HepG2 (cell line): ENCODE measurements around the gene TMEM231. TPM values are rescaled to one million over a fixed set of nuclear protein-coding genes. Genes with fewer than 3 reads are reported as not detected.

Experiments used
- CBX5 ChIP-seq: sonication (generic); formaldehyde crosslinking; IDR thresholded peaks from 2 replicates; pipeline ENCODE4 v1.4.0; 2020; ENCODE audit warnings: missing genetic modification reagents, borderline replicate concordance
- CCAR2 ChIP-seq: fragments of 200-400 bp; formaldehyde crosslinking; optimal IDR thresholded peaks from 2 replicates; pipeline ENCODE3; 2018; ENCODE audit warnings: low read depth, mild to moderate bottlenecking, low read length, moderate library complexity
- CEBPG ChIP-seq: IDR thresholded peaks from 2 replicates; pipeline ENCODE4 v1.6.1; 2016
- CENPT ChIP-seq: sonication (generic); formaldehyde crosslinking; IDR thresholded peaks from 2 replicates; pipeline ENCODE4 v1.8.0; 2022; ENCODE audit warnings: low read depth, mild to moderate bottlenecking, moderate library complexity, missing genetic modification reagents
- CREB1 ChIP-seq, 2 experiments: fragments of 450-650 bp in 1 of 2; IDR thresholded peaks; 2 replicates each; pipeline ENCODE4 v1.6.1; 2016 to 2017; ENCODE audit warnings: control low read depth in 1 of 2, mild to moderate bottlenecking in 1 of 2, missing compliant biosample characterization in 1 of 2, missing genetic modification characterization in 1 of 2
- ETV5 ChIP-seq: IDR thresholded peaks from 2 replicates; pipeline ENCODE4 v1.6.1; 2018; ENCODE audit warnings: missing biosample characterization, missing genetic modification reagents, inconsistent platforms, borderline replicate concordance
- FOSL2 ChIP-seq: sonication (generic); formaldehyde crosslinking; IDR thresholded peaks from 2 replicates; pipeline ENCODE4 v1.4.0; 2020; ENCODE audit warnings: missing genetic modification reagents
- GATAD1 ChIP-seq: IDR thresholded peaks from 2 replicates; pipeline ENCODE4 v1.6.1; 2016; ENCODE audit warnings: missing genetic modification reagents, missing compliant biosample characterization
- HINFP ChIP-seq: sonication (generic); formaldehyde crosslinking; IDR thresholded peaks from 2 replicates; pipeline ENCODE4 v1.4.0; 2020; ENCODE audit warnings: low read depth, mild to moderate bottlenecking, missing genetic modification reagents
- HOXA3 ChIP-seq: sonication (generic); formaldehyde crosslinking; IDR thresholded peaks from 2 replicates; pipeline ENCODE4 v1.5.0; 2020; ENCODE audit warnings: missing genetic modification reagents
- KDM5A ChIP-seq: fragments of 200-600 bp; sonication (generic); IDR thresholded peaks from 2 replicates; pipeline ENCODE4 v1.7.0; 2018; ENCODE audit warnings: antibody characterized with exemption, mild to moderate bottlenecking, low read length, borderline replicate concordance
- MXI1 ChIP-seq: IDR thresholded peaks from 3 replicates; pipeline ENCODE4 v1.6.1; 2012; ENCODE audit warnings: low read depth, low read length, inconsistent platforms, borderline replicate concordance
- NFYB ChIP-seq: sonication (generic); formaldehyde crosslinking; IDR thresholded peaks from 2 replicates; pipeline ENCODE4 v1.4.0; 2020; ENCODE audit warnings: missing genetic modification reagents
- POLR2G ChIP-seq: fragments of 200-400 bp; formaldehyde crosslinking; IDR thresholded peaks from 2 replicates; pipeline ENCODE4 v1.6.1; 2018; ENCODE audit warnings: mild to moderate bottlenecking, low read depth, low read length, moderate library complexity
- RCOR2 ChIP-seq: IDR thresholded peaks from 2 replicates; pipeline ENCODE4 v1.6.1; 2016; ENCODE audit warnings: missing biosample characterization, missing genetic modification reagents
- RFX5 ChIP-seq: IDR thresholded peaks from 2 replicates; pipeline ENCODE4 v1.6.1; 2011; ENCODE audit warnings: low read depth, low read length, improper control_type of control experiment
- ZBTB26 ChIP-seq: IDR thresholded peaks from 2 replicates; pipeline ENCODE4 v1.6.1; 2016; ENCODE audit warnings: missing compliant biosample characterization, missing genetic modification reagents, borderline replicate concordance
- ZFX ChIP-seq: sonication (generic); formaldehyde crosslinking; IDR thresholded peaks from 2 replicates; pipeline ENCODE4 v1.4.0; 2020; ENCODE audit warnings: mild to moderate bottlenecking, low read depth, missing genetic modification reagents, moderate library complexity
- ZGPAT ChIP-seq: IDR thresholded peaks from 2 replicates; pipeline ENCODE4 v1.6.1; 2016; ENCODE audit warnings: mild to moderate bottlenecking
- ZNF383 ChIP-seq: sonication (generic); formaldehyde crosslinking; IDR thresholded peaks from 2 replicates; pipeline ENCODE4 v1.4.0; 2020; ENCODE audit warnings: missing genetic modification reagents, mild to moderate bottlenecking, borderline replicate concordance
- ZNF598 ChIP-seq: sonication (generic); formaldehyde crosslinking; IDR thresholded peaks from 2 replicates; pipeline ENCODE4 v1.5.1; 2020; ENCODE audit warnings: mild to moderate bottlenecking, missing genetic modification reagents, borderline replicate concordance
- polyA plus RNA-seq, 8 experiments: library from polyadenylated mRNA; depleted of rRNA in 3 of 8; stranded (reverse) in 7 of 8; unstranded in 1 of 8; fragments of >200 nt; fragmentation: Illumina TruSeq in 4 of 8; extraction: Trizol in 4 of 8; gene quantifications; 2 replicates each; pipeline versions ENCODE4 v1.2.1 to v1.2.3, GENCODE V29; 2011 to 2016; ENCODE audit warnings: low read depth in 4 of 8, missing spikeins in 1 of 8, mixed read lengths in 1 of 8; ENCODE audit not compliant: insufficient read depth in 1 of 8
- total RNA-seq, 5 experiments: library from RNA; depleted of rRNA; stranded (reverse); fragments of >200 nt; fragmentation: Illumina TruSeq; extraction: Trizol; gene quantifications; 2 replicates each; pipeline ENCODE4 v1.2.3, GENCODE V29; 2016; ENCODE audit warnings: low read depth in 1 of 5
- TF ChIP-seq, protein P1 (sequence below): sonication (generic); formaldehyde crosslinking; IDR thresholded peaks from 2 replicates; pipeline ENCODE4 v1.5.0; 2020; ENCODE audit warnings: mild to moderate bottlenecking, missing genetic modification reagents, borderline replicate concordance

Gene TMEM231
- total and polyA plus RNA-seq, 2 of the 13 experiments (the other 11 are each of a cell fraction or from before 2014, with no cell fraction given): 3.5 to 7.4 TPM

- TF ChIP-seq RFX5 (peak; percentile 51; the same call in 1 of the 2 replicates), MXI1 (peak; percentile 76; the same call in 1 of the 3 replicates), HINFP (0 out of 2 replicates have a peak, but pooled peaks have one; percentile 28), ZBTB26 (0 out of 2 replicates have a peak, but pooled peaks have one; percentile 12), CBX5 (CRISPR knock-in tag) (0 out of 2 replicates have a peak, but pooled peaks have one; percentile 48), ZFX (CRISPR knock-in tag) (peak; percentile 66), CEBPG (peak; percentile 32), NFYB (peak; percentile 72), CREB1 (IDR thresholded peaks at IDR 0.05) (peak; percentile 82), CREB1 (CRISPR knock-in tag; IDR thresholded peaks at IDR 0.05) (peak; percentile 89), ZNF383 (no peak), POLR2G (peak; percentile 32; the same call in 1 of the 2 replicates), GATAD1 (CRISPR knock-in tag) (peak; percentile 83), ZNF598 (CRISPR knock-in tag) (no peak), KDM5A (peak; percentile 69; the same call in 1 of the 2 replicates), RCOR2 (CRISPR knock-in tag) (no peak), ZGPAT (CRISPR knock-in tag) (peak; percentile 10; the same call in 1 of the 2 replicates), FOSL2 (CRISPR knock-in tag) (0 out of 2 replicates have a peak, but pooled peaks have one; percentile 21), CENPT (CRISPR knock-in tag) (no peak), ETV5 (CRISPR knock-in tag) (peak; percentile 18; the same call in 1 of the 2 replicates), HOXA3 (CRISPR knock-in tag) (peak; percentile 41; the same call in 1 of the 2 replicates), CCAR2 (no peak)
- TF ChIP-seq, protein P1, sequence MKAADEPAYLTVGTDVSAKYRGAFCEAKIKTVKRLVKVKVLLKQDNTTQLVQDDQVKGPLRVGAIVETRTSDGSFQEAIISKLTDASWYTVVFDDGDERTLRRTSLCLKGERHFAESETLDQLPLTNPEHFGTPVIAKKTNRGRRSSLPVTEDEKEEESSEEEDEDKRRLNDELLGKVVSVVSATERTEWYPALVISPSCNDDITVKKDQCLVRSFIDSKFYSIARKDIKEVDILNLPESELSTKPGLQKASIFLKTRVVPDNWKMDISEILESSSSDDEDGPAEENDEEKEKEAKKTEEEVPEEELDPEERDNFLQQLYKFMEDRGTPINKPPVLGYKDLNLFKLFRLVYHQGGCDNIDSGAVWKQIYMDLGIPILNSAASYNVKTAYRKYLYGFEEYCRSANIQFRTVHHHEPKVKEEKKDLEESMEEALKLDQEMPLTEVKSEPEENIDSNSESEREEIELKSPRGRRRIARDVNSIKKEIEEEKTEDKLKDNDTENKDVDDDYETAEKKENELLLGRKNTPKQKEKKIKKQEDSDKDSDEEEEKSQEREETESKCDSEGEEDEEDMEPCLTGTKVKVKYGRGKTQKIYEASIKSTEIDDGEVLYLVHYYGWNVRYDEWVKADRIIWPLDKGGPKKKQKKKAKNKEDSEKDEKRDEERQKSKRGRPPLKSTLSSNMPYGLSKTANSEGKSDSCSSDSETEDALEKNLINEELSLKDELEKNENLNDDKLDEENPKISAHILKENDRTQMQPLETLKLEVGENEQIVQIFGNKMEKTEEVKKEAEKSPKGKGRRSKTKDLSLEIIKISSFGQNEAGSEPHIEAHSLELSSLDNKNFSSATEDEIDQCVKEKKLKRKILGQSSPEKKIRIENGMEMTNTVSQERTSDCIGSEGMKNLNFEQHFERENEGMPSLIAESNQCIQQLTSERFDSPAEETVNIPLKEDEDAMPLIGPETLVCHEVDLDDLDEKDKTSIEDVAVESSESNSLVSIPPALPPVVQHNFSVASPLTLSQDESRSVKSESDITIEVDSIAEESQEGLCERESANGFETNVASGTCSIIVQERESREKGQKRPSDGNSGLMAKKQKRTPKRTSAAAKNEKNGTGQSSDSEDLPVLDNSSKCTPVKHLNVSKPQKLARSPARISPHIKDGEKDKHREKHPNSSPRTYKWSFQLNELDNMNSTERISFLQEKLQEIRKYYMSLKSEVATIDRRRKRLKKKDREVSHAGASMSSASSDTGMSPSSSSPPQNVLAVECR (CRISPR knock-in tag): no peak
Observed at GRCh38 chr16:75555213-75555706, 792 bp downstream of the TMEM231 start (continued).
